WTC11 (cell line): ENCODE measurements around the gene DMD. TPM values are rescaled to one million over a fixed set of nuclear protein-coding genes. Genes with fewer than 3 reads are reported as not detected.

ENCODE experiments used
- ATAC-seq: fragments of 200-7000 bp; cut with Tn5 transposase; 2 replicates; pipeline ENCODE4 v1.10.0; 2021; ENCODE audit warnings: mild to moderate bottlenecking, moderate library complexity
- CTCF ChIA-PET: fragments of 300-600 bp; sonication (Branson Sonifier 250); formaldehyde crosslinking; loops from one replicate; lab custom pipeline; 2021; ENCODE audit warnings: antibody characterized with exemption; lab: Charles Lee
- POLR2A ChIA-PET: fragments of 350-600 bp; sonication (Branson Sonifier 250); formaldehyde crosslinking; loops from one replicate; lab custom pipeline; 2021; ENCODE audit warnings: antibody characterized with exemption; lab: Charles Lee
- DNase-seq: peaks from one replicate; pipeline ENCODE4 v3.0.0; 2021; ENCODE audit warnings: low spot score
- H3K27ac Mint-ChIP-seq: 2 replicates; pipeline ENCODE4 v1.8.0; 2021; ENCODE audit warnings: mixed read lengths
- H3K27me3 Mint-ChIP-seq: 2 replicates; pipeline ENCODE4 v1.8.0; 2021; ENCODE audit warnings: low read depth, mild to moderate bottlenecking, moderate library complexity, mixed read lengths
- H3K36me3 Mint-ChIP-seq: 2 replicates; pipeline ENCODE4 v1.8.0; 2021; ENCODE audit warnings: mixed read lengths
- H3K4me1 Mint-ChIP-seq: 2 replicates; pipeline ENCODE4 v1.8.0; 2022; ENCODE audit warnings: mixed read lengths
- H3K4me3 Mint-ChIP-seq: 2 replicates; pipeline ENCODE4 v1.8.0; 2021; ENCODE audit warnings: mild to moderate bottlenecking, moderate library complexity, mixed read lengths
- H3K9me3 Mint-ChIP-seq: 2 replicates; pipeline ENCODE4 v1.8.0; 2021; ENCODE audit warnings: mixed read lengths
- ATF6 ChIP-seq: sonication (generic); formaldehyde crosslinking; IDR thresholded peaks from 2 replicates; pipeline ENCODE4 v1.8.1; 2023; ENCODE audit warnings: mild to moderate bottlenecking, missing genetic modification reagents
- CREB1 ChIP-seq: sonication (generic); formaldehyde crosslinking; IDR thresholded peaks from 2 replicates; pipeline ENCODE4 v1.8.0; 2023; ENCODE audit warnings: mild to moderate bottlenecking, missing genetic modification reagents
- E2F4 ChIP-seq: sonication (generic); formaldehyde crosslinking; IDR thresholded peaks from 2 replicates; pipeline ENCODE4 v1.8.1; 2022; ENCODE audit warnings: low read depth, mild to moderate bottlenecking, moderate library complexity, missing genetic modification reagents, borderline replicate concordance
- ETV6 ChIP-seq: sonication (generic); formaldehyde crosslinking; IDR thresholded peaks from 2 replicates; pipeline ENCODE4 v1.8.1; 2022; ENCODE audit warnings: mild to moderate bottlenecking, missing genetic modification reagents
- GRHL2 ChIP-seq: fragments of 250-450 bp; sonication (Bioruptor Pico); IDR thresholded peaks from 2 replicates; pipeline ENCODE4 v1.8.0; 2022; ENCODE audit warnings: mild to moderate bottlenecking, moderate library complexity; ENCODE audit not compliant: insufficient replicate concordance, severe bottlenecking
- HMGA2 ChIP-seq: fragments of 250-450 bp; sonication (Bioruptor Pico); IDR thresholded peaks from 2 replicates; pipeline ENCODE4 v1.4.0; 2021; ENCODE audit warnings: mild to moderate bottlenecking, moderate library complexity
- IRF2 ChIP-seq: sonication (generic); formaldehyde crosslinking; IDR thresholded peaks from 2 replicates; pipeline ENCODE4 v1.8.0; 2022; ENCODE audit warnings: low read depth, missing genetic modification reagents, borderline replicate concordance
- JUN ChIP-seq: sonication (generic); formaldehyde crosslinking; IDR thresholded peaks from 2 replicates; pipeline ENCODE4 v1.8.0; 2023; ENCODE audit warnings: mild to moderate bottlenecking, missing genetic modification reagents
- MLX ChIP-seq: sonication (generic); formaldehyde crosslinking; IDR thresholded peaks from 2 replicates; pipeline ENCODE4 v1.8.1; 2023; ENCODE audit warnings: mild to moderate bottlenecking, missing genetic modification reagents, moderate library complexity
- NFATC4 ChIP-seq: fragments of 250-450 bp; sonication (Bioruptor Pico); IDR thresholded peaks from 2 replicates; pipeline ENCODE4 v1.9.0; 2021; ENCODE audit warnings: mild to moderate bottlenecking
- NFE2L1 ChIP-seq: sonication (generic); formaldehyde crosslinking; IDR thresholded peaks from 2 replicates; pipeline ENCODE4 v1.8.1; 2023; ENCODE audit warnings: missing genetic modification reagents
- RELA ChIP-seq: sonication (generic); formaldehyde crosslinking; IDR thresholded peaks from 2 replicates; pipeline ENCODE4 v1.8.1; 2022; ENCODE audit warnings: missing genetic modification reagents, mild to moderate bottlenecking, borderline replicate concordance
- SMAD3 ChIP-seq: sonication (generic); formaldehyde crosslinking; IDR thresholded peaks from 2 replicates; pipeline ENCODE4 v1.8.0; 2022; ENCODE audit warnings: missing genetic modification reagents, mild to moderate bottlenecking, borderline replicate concordance
- SOX15 ChIP-seq: fragments of 250-450 bp; sonication (Bioruptor Pico); IDR thresholded peaks from 2 replicates; pipeline ENCODE4 v1.9.0; 2021; ENCODE audit warnings: mild to moderate bottlenecking
- STAT6 ChIP-seq: sonication (generic); formaldehyde crosslinking; conservative IDR thresholded peaks from 2 replicates; pipeline ENCODE4 v1.8.1; 2023; ENCODE audit warnings: mild to moderate bottlenecking, low read depth, missing genetic modification reagents, moderate library complexity
- TEAD4 ChIP-seq: sonication (generic); formaldehyde crosslinking; IDR thresholded peaks from 2 replicates; pipeline ENCODE4 v1.8.0; 2022; ENCODE audit warnings: mild to moderate bottlenecking, missing genetic modification reagents
- ZNF232 ChIP-seq: sonication (generic); formaldehyde crosslinking; IDR thresholded peaks from 2 replicates; pipeline ENCODE4 v1.8.0; 2022; ENCODE audit warnings: mild to moderate bottlenecking, missing genetic modification reagents
- ZNF317 ChIP-seq: sonication (generic); formaldehyde crosslinking; IDR thresholded peaks from 2 replicates; pipeline ENCODE4 v1.8.1; 2023; ENCODE audit warnings: low read depth, mild to moderate bottlenecking, moderate library complexity, missing genetic modification reagents, borderline replicate concordance
- ZNF532 ChIP-seq: fragments of 250-450 bp; sonication (Bioruptor Pico); IDR thresholded peaks from 2 replicates; pipeline ENCODE4 v1.9.0; 2021; ENCODE audit warnings: mild to moderate bottlenecking, borderline replicate concordance
- ZNF671 ChIP-seq: fragments of 250-450 bp; sonication (Bioruptor Pico); IDR thresholded peaks from 2 replicates; pipeline ENCODE4 v1.8.0; 2021; ENCODE audit warnings: mild to moderate bottlenecking
- total RNA-seq: library from RNA; stranded (reverse); gene quantifications from 3 replicates; pipeline ENCODE4 v1.2.3, GENCODE V29; 2021

The DMD gene
- total RNA-seq, 1 experiment from 2014 or later: 9.1 TPM

GRCh38 chrX:31071725-31072124, 2139.6 kb downstream of the DMD start, which contains the start of gene FTHL17:
TSS of gene FTHL17 (minus strand) at chrX:31072041. CDS start at chrX:31071953, 88 bp downstream.
- no peak within 1 kb of the TSS for H3K27ac Mint-ChIP-seq
- POLR2A ChIA-PET: no interaction called here

More at GRCh38 chrX:31071725-31072124, 2139.6 kb downstream of the DMD start, which contains the start of gene FTHL17:
- Mint-ChIP-seq H3K4me3 (no peak within 1 kb of the TSS), H3K9me3 (peaks cover 25% of the 10 kb centered on the region), H3K27me3 (no peaks in the 10 kb centered on the region), H3K4me1 (peaks cover 4% of the 10 kb centered on the region; the same call in 1 of the 2 replicates), H3K36me3 (peaks cover 3% of the 10 kb centered on the region; the same call in 1 of the 2 replicates)
- DNase-seq (no peak), ATAC-seq (no peak)
- TF ChIP-seq IRF2 (CRISPR knock-in tag) (no peak), TEAD4 (no peak), ATF6 (CRISPR knock-in tag) (no peak), NFE2L1 (CRISPR knock-in tag) (no peak), ZNF317 (CRISPR knock-in tag) (no peak), NFATC4 (no peak), JUN (CRISPR knock-in tag) (no peak), SMAD3 (CRISPR knock-in tag) (no peak), ETV6 (CRISPR knock-in tag) (no peak), ZNF232 (CRISPR knock-in tag) (no peak), GRHL2 (no peak), HMGA2 (CRISPR knock-in tag) (no peak), CREB1 (no peak), ZNF532 (CRISPR knock-in tag) (no peak), E2F4 (CRISPR knock-in tag) (no peak), RELA (CRISPR knock-in tag) (no peak), ZNF671 (CRISPR knock-in tag) (no peak), SOX15 (CRISPR knock-in tag) (no peak), STAT6 (CRISPR knock-in tag) (no peak), MLX (no peak)
- CTCF ChIA-PET: no interaction called here
